GM18508 (cell line): ENCODE results near the gene COL28A1.

Experiments used
- ATAC-seq: cut with Tn5 transposase; IDR thresholded peaks from one replicate; pipeline ENCODE4 v1.9.1; 2021; ENCODE audit warnings: moderate number of reproducible peaks; ENCODE audit not compliant: insufficient read depth, unreplicated experiment

The COL28A1 gene

DNA sequence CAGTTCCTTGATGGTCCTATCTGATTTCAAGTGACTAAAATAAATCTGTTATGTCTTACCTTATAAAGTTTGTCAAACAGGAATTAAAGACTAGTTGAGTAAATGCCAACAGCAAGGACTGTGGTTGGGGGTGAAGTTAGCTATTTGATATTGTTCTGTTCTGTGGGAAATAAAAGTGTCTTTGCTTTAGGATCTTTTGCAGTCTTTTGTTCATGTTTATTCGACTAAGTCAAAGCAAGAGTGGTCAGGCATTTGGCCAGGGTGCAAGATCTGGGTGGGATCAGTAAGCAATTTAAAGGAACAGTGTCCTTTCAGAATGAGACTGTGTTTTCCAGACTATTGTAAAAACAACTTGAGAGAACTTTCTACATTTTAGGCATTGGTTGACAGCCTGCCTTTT lies at the start of gene COL28A1:
TSS of gene COL28A1 (minus strand) at position 183 of the 400 bp plus-strand sequence. CDS start 2,998 bp downstream, outside the sequence.
- no peak for ATAC-seq

DNA sequence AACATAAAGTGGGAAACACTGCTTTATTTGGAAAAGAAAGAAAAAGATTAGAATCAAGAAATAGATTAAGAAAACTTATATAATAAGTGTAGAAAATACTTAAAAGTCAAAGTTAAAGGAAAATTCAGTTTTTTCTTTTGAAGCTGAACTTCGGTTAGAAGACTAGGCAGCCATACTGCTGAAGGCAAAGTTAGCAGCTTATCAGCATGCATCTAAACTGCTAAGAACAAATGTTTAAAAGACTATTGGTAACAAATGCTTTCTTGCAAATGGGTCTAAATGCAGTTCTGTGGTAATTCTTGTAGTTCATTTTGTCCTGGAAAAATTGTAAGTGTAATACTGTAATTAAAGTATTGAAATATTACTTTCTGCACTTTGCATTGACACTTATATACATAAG lies 49.0 kb upstream of the COL28A1 start:
- ATAC-seq, result no peak

DNA sequence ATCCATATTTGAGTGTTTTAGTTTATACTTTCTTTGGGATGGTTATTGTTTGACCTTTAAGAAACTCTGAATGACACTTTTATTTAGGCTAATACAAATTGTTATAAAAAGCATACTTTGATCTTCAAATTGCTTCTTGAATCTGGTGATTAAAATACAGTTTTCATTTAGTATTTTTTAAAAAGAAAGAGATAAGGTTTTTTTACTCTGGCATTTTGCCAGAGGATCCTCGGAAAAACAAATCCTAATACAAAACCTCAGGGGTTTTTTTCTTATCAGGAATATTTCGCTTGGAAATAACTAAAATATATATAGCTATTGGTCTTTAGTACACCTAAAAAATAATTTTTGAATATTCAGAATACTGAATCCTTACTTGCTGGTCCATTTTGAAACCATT lies 48.1 kb upstream of the COL28A1 start:
- no peak for ATAC-seq

DNA sequence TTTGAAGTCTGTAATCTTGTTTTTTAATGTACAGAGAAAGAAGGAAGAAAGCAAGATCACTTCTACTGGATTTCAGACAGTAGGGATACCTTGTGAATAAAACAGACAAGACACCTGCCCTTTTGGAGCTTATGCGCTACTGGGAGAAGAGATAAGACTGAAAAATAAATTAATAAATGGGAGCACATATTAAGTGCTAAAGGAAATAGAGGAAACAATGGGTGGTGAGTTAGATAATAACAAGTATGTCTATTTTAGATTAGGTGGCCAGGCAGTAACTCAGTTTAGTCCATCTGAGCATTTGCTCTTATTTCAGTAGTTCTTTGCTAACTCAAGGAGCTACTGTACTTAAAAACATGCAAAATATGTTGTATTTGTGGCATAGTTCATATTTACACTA lies 46.9 kb upstream of the COL28A1 start:
- ATAC-seq, result no peak

DNA sequence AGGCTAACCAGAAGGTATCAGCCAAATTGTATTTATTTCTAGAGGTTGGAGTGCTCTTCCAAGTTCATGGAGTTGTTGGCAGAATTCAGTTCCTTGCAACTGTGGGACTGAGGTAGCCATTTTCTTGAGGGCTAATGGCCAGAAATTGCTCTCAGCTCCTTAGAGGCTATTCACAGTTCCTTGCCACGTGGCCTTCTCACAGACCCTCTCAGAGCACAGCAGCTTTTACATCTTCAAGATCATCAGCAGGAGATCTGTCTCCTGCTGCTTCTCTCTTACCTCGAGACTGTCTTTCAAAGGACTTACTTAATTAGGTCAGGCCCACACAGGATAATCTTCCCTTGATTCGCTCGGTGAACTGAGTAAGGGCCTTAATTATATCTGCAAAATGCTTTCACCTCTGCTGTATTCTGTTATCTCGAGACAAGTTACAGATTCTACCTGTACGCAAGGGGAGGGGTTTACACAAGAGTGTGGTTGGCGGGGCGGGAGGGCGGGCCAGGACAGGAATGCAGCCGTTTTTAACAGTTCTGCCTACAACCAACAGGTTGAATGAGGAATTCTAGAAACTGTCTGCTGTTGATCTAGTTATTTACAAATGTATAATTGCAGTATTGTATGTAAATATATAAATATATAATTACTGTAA lies 46.0 kb upstream of the COL28A1 start:
- ATAC-seq, result no peak

DNA sequence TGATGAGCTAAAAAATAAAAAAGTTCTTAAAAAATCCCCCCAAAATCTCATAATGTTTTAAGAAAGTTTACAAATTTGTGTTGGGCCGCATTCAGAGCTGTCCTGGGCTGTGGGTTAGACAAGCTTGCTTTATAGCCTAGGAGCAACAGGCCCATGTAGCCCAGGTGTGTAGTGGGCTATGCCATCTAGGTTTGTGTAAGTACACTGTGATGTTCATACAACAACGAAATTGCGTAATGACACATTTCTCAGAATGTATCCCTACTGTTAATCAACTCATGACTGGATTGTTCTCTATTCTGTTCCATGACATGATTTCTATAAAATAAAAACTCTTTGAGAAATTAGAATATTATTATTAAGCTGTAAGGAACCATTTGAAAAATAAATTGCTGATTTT lies 44.0 kb upstream of the COL28A1 start:
- ATAC-seq, result no peak

DNA sequence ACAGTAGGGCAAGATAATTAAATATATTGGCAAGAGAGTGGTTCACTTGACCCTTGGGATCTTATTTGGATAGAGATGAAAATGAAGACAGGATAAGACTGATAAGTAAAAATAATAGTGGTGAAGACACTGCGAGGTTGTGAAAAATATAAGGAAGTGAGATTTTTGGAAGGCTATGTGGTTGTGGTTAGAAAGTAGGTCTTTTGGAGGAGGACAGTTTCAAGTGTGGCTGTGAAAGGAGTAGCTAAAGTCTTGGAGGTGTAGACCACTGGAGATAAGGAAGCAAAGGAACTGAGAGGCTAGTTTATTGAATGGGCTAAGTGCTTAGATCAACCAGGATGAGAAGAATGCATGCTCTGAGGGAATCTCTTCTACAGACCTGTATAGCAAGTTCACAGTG lies 42.2 kb upstream of the COL28A1 start:
- ATAC-seq, result peak; percentile 48

DNA sequence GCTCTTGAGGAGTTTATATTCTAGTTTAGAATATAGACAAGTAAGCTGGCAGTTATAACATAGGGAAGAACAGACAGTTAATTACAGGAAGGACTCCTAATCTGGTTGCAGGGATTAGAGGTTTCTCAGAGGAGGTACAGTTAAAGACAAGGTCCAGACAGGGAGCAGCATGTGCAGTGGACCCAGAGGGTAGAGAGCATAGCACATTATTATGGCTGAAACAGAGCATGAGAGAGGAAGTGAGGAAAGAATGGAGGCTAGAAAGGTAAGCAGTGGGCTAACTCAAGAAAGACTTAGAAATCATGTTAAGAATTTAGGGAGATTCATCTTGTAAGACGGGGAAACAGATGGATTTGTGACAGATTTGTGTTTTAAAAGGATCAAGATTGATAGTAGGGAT lies 40.7 kb upstream of the COL28A1 start:
- no peak for ATAC-seq

DNA sequence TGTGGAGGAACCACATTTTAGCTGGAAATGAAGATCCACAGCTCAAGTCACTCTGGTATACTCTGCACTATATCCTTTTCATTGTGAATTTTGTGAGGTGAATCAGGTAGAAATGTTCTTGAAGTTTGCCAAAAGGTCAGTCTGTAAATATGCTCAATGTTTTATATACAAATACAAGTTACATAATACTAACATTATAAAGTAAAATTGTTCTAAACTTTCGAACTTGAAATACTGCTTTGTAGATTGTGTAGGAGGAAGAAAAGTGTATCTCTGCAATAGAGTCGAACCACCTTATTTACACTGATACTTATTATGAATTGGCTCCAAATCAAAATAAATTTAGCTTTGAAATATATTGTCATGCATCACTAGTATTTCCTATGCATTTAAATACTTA lies 38.0 kb upstream of the COL28A1 start:
- ATAC-seq, result no peak

DNA sequence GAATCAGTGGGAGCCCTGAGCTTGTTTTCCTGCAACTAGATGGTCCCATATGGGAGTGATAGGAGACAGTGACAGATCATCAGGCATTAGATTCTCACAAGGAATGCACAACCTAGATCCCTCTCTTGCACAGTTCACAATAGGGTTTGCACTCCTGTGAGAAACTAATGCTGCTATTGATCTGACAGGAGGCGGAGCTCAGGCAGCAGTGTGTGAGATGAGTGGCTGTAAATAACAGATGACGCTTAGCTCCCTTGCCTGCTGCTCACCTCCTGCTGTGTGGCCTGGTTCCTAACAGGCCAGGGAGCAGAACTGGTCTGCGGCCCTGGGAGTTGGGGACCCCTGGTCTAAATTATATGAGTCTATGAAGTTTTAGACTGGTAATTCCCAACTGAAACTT lies 34.9 kb upstream of the COL28A1 start:
- ATAC-seq, result no peak

DNA sequence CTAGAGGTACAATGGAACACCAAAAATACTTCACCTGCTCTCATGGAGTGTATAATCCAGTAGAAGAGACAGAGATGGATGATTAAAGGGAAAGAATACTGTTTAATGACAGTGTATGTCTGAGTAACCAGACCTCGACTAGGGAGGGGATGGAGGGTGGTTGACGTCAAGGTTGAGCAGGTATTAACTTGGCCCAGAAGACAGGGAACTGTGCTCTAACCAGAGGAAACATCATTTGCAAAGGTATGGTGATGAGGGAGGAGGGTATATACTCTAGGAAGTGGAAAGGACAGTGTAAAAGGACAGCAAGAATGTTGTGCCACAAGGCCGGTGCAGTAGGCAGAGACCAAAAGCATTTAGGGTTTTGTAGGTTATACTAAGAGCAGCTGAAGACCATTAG lies 33.9 kb upstream of the COL28A1 start:
- ATAC-seq, result peak; percentile 25

DNA sequence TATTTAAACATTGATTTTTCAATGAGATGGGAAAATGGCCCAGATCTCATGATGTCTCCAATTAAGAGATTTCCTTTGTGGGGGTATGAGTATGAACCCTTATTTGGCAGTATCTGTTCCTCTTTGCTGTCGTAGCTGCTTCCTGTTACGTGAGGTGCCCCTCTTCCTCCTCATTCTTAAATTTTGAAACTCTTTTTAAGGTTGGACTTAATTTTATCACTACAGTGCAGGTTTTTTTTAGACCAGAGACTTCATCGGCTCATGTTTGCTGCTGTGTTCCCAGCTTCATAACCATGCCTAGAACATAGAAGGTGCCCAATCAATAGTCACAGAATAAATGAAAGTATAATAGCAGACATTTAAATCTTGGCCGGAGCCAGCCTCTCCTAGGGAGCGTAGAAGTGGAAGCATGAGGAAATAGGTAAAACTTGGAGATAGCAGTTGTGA lies 33.4 kb upstream of the COL28A1 start:
- peak; percentile 49 for ATAC-seq

DNA sequence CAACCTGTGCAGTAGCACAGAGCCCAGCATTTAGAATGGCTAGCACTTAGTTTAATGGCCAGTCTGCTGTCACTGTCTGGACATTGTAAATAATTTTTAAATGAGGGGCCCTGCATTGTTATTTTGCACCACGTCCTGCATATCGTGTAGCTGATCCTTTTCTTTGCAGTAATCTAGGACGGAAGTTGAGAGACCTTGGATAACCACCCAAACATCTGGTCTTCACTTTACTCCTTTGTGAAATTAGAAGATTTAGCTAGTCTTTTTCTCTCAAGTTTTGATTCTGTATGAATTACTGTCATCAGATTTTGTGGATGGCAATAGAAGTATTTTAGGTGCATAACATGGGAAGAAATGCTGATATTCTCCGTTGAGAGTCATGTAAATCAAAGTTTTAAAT lies 32.9 kb upstream of the COL28A1 start:
- ATAC-seq, result no peak

DNA sequence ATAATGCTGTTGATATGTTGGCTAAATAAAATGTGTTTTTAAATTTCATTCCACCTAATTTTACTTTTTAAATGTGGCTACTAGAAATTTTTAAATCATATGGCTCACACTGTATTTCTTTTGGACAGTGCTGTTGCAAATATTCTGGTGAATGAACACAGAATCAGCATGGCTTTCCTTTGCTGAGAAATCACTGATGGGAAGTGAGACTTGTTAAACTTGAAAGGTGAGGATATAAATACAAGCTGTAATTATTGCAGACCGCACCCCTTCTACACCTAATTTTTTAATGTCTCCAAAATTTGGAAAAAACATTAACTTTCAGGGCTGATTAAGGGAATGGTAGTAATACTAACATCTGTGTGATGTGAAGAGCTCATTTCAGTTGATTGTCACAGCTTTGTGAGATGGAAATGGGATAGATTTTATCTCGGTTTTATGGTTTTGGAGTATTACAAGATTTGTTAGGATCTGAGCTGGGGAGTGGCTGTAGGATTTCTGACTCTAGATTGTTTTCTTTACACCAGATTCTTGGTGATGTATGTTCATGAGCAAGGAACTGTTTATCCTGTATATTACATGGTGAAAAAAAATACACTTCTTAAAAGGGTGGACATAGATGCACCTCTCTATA lies 32.3 kb upstream of the COL28A1 start:
- ATAC-seq, result no peak

DNA sequence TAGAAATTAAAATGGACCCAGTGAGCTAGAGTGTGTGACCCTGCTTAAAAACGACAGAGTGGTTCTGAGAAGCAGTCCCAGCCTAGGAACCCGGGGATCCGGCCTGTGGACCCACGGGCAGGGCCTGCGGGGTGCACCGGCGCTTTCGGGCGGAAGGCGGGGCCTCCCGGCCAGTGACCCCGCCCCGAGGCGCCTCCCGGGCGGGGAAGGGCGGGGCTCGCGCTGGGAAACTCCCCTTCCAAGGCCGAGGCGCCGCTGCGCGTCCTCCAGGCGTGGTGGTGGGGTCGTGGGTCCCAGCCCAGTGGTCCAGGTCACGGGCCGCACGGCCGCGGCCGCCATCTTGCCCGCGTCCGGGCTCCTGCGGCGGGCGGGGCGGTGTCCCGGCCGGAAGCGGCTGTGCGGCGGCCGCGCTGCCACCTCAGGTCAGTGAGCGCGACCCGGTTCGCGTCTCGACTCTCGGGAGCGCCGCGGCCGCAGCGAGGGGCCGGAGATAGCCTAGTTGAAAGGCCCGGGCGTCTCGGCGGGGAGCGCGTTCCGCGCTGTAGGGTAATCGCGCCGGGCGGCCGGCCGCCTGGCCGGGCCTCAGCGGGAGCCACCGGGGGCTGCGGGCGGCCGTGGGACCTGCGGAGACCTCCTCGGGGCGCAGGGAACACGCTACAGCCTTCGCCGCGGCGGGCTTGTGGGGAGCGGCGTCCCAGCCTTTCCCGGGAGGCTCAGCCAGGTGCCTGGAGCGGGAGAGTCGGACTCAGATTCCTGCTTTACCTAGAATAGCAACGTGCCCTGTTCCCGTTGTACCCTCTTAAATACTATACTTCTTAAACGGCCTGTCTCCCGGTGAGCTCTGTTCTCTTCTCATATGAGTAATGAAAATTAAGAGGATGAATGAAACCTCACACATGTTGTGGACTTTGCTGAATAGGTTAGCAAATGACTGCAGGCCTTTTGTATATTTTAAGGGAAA lies 31.3 kb upstream of the COL28A1 start, which contains the start of gene MIOS:
TSS of gene MIOS (plus strand) at position 234 of the 961 bp plus-strand sequence. CDS start 5,592 bp downstream, outside the sequence.
- ATAC-seq, result peak; percentile 44

DNA sequence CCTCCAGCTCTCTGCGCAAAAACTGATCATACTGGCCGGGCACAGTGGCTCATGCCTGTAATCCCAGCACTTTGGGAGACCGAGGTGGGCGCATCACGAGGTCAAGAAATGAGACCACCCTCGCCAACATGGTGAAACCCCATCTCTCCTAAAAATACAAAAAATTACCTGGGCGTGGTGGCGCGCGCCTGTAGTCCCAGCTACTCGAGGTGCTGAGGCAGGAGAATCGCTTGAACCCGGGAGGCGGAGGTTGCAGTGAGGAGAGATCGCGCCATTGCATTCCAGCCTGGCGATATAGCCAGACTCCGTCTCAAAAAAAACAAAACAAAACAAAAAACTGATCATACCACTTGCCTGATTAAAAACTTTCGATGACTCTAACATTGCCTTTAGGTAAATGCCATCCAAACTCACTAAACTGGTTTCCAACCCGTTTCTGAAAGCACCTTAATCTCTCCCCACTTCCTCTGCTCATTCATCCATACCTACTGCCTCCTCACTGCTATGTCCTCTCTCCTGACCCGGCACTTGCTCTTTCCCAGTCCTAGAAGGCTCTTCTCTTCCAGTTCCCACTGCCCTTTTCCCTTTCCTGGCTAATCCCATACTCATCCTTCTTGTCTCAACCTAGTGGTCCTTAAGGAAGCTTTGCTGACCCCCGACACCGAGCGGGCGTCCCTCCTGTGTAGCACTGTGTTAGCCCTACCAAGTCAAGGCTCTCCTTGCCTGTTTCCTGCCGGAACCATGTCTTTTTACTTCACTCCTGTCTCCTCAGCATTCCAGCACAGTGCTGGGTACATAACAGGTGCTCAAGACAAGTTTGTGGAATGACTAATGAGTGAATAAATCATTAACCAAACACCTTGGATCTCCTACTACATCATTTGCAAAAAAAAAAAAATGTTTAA lies 30.3 kb upstream of the COL28A1 start:
- peak; percentile 31 for ATAC-seq

DNA sequence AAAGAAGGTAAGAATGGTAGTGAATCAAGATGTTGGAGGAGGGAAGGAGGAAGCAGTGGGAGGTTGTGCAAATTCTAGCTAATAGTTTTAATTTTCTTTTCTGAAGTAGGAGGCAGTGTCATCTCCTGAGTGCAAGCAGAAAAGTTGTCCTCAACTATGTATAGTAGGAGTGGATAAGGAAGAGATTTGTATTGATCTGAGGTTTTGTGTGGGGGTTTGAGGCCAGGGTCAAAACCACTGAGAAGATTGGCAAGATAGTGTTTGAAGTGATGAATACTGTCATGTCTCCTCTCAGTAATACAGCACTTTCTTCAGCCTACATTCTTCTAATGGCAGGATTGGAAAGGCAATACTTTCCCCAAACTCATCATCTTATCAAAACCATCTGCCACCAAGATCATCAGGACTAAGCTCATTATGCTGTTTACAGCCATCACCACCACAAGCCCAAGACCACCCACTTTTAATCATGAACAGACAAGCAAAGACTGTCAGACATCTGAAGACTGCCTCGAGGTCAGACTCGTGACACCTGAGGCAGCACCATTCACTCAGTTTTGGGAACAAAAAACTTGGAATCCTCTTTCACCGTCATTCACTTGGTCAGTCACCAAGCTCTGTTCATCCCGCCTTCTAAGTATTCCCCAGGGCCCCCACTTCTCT lies 29.5 kb upstream of the COL28A1 start:
- ATAC-seq, result no peak

DNA sequence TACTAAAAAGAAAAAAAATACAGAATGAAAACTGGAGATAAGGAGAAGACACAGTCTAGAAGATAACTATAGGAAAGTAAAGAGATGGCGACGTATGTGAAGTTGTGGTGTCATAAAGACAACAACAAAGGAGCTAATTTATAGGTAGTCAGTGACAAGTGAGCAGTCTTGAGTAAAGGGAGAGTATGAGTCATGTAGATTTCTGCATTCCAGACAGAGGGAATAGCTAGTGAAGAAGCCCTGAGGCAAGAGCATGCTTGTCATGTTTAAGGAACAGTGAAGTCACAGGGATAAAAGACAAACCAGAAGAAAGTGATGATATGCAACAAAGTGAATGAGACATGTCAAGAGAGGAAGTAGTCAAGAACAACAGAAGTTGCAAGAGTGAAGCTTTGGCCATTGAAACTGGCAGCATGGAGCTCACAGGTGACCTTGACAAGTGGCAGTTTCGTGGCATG lies 28.7 kb upstream of the COL28A1 start:
- no peak for ATAC-seq

DNA sequence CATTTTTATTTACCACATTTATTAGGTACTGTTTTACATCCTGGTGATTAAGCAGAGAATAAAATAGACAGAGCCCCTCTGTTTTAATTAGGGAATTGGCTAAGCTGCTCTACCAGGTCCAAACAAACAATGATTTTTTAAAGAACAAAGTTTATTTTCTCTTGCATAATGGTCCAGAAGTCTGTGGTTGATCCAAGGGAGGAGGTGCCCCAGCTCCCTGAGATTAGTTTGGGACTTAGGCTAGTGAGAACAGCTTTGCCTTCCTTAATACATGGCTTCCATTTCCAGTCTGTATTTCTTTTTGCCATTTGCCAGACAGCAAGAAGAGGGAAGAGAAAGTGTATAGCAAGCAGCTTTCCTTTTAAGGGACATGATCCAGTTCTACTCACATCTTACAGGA lies 28.1 kb upstream of the COL28A1 start:
- ATAC-seq, result no peak
